Subcutaneous adipose tissue (tissue), 4 donors: ENCODE results near the gene PEX10. TPM values are rescaled to one million over a fixed set of nuclear protein-coding genes. Genes with fewer than 3 reads are reported as not detected.

Source experiments
- CTCF ChIP-seq: fragments of 450-650 bp; IDR thresholded peaks from one replicate; pipeline ENCODE4 v1.5.1; 2016; ENCODE audit warnings: low read depth, mild to moderate bottlenecking, control low read depth, antibody characterized with exemption, moderate library complexity
- total RNA-seq, 4 donors: library from RNA; depleted of rRNA; stranded (reverse); fragments of >200 nt; gene quantifications; one replicate each; pipeline ENCODE4 v1.1.0, GENCODE V29; 2016

Gene PEX10
- total RNA-seq, 4 donors from 2014 or later = 16.0 to 45.0 (median 27.3) TPM

DNA sequence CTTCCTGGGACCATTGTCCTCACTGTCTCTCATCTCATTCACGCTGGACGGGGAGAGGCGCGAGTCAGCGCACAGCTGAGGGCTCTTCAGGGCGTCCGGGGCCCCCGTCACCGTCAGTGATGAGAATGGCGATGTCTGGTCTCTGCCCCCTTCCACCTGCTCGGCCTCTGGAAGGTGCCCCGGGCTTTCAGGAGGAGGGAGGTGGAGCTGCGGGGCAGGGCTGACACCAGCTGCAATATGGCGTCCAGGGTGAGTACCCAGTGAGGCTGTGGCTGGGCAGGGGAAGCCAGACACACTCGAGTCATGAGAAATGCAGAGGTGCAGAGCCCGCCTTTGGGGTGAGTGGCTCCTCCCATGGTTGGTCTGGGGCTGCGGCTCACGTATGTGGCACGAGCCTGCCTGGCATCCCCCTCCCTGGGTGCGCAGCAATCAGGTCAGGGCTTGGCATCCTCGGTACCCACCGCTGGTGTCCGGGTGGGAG is 36.1 kb downstream of the PEX10 start:
- TF ChIP-seq CTCF = no peak

DNA sequence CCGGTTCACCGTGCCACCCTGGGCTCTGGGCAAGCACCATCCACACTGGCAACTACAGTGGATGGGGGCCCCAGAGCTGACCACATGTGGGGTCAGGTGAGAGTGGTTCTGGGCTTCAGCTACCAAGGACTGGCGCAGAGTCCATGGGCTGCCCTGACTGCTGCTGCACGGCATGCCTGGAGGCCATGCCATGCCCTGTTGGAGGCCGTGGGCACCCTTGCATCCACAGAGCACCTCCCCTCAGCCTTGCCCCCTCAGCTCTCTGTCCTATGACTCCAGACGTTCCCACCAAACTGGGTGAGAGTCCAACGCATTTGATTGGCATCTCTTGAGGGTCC is 36.5 kb downstream of the PEX10 start:
- TF ChIP-seq CTCF = no peak

- TF ChIP-seq CTCF = no peak
Measured at GRCh38 chr1:2375246-2375922, 37.0 kb downstream of the PEX10 start.

DNA sequence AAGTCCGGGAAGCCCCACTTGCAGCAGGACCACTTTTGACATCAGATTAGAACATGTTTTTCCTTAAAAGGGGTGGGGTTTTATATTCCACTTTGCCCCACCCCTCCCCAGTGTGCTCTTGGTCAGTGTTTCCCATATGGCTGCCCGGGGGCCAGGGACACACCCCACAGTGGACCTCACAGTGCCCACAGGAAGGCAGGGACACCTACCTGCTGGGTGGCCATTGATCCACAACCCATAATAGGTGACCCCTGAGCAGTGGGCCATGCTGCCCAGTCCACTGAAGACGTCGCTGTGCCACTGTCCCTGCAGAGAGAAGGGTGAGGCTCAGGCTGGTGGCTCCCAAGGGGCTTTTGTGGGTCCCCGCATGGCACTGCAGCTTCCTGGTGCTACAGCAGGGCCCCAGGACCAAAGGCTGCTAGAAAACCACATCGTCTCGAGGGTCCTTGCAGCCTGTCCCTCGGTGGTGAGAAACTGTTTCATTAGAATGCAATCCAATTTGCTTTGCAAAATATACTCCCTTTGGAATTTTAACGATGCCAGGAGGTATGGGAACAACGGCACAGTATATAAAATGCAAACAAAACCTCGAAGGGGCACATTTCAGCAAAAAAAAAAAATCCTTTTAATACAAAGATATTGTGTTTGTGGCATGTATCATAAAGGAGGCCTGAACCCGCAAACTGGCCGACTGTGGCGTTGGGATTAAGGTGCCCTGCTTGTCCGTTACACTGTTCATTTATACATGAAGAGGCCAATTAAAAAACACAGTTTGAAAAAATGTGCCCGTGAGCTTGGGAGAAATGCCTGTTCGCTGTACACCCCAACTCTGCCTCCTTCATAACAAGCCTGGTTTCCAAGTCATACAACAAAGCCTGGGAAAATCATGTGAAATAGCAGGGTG is 37.9 kb downstream of the PEX10 start:
- no peak for TF ChIP-seq CTCF

DNA sequence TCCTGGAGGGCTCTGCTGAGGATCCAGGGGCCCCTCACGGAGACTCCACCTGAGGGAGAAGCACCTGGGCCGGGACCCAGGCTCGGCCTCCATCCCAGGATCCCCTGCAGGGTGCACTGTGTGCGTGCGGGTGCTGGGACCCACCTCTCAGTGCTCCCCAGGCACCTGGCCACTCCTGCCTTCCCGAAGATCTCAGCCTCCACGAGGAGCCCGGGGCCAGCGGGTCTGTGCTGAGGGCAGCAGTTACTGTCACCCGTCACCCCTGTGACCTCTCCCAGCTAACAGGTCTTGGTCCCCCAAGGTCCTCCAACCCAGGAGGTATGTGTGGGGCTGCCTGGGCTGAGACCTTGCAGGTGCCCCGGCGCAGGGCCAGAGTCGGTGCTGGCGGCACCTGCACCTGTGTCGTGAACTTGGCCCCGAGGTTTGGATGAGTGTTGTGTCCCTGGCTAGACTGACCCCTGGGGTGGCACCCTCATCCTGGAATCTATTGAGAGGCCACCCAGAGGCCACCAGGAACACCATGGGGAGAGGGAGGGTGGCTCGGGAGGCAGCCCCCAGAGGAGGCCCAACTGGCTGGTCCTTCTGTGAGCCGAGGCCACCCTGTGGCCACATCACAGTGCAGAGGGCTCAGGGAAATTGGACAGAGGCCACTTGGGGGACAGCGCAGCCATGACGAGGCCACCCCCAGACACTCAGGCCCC is 38.7 kb downstream of the PEX10 start:
- TF ChIP-seq CTCF = no peak

GRCh38 chr1:2372551-2373490 is 39.5 kb downstream of the PEX10 start:
- TF ChIP-seq CTCF = no peak
